ENCODE measurements around the gene DDX6. TPM values are rescaled to one million over a fixed set of nuclear protein-coding genes. Genes with fewer than 3 reads are reported as not detected.

Gene DDX6
- total RNA-seq, 1 donor from 2014 or later = 236 TPM

- no peak for FAIRE-seq
These were observed 84.5 kb downstream of the DDX6 start for GRCh38 chr11:118706546-118706825.

GRCh38 chr11:118705791-118706545 lies 85.0 kb downstream of the DDX6 start:
- no peak for FAIRE-seq
- no peak for DNase-seq (ENCODE audit: low spot score in 2 of 2)

More at GRCh38 chr11:118706546-118706825, 84.5 kb downstream of the DDX6 start:
- no peak for DNase-seq (ENCODE audit: low spot score in 2 of 2)

GRCh38 chr11:118705111-118705741 lies 85.7 kb downstream of the DDX6 start:
- DNase-seq (ENCODE audit: low spot score in 2 of 2) = no peak
- FAIRE-seq = no peak

- DNase-seq (ENCODE audit: low spot score in 2 of 2) (no peak), FAIRE-seq (no peak)
These were observed 87.3 kb downstream of the DDX6 start for GRCh38 chr11:118703563-118704106.

- FAIRE-seq = no peak
- DNase-seq (ENCODE audit: low spot score in 2 of 2) = no peak
These were observed 91.3 kb downstream of the DDX6 start for GRCh38 chr11:118699506-118700220.

Small RNAs within 50 kb of the gene (small RNA-seq; reads per million reads assigned to genes)
- gene AP004609.2 (not detected), gene RF00019 (not detected), gene RNU6-376P (not detected)

Other genes with a start within 250 kb of the DDX6 start
- 69.7 TPM for gene IFT46, start 225.2 kb downstream of the DDX6 start, total RNA-seq
- 71.3 TPM for gene ARCN1, start 218.8 kb downstream of the DDX6 start, total RNA-seq
- 53.8 TPM for gene PHLDB1, start 183.5 kb downstream of the DDX6 start, total RNA-seq
- not detected for gene TREH, start 111.5 kb downstream of the DDX6 start, total RNA-seq
- not detected for gene CXCR5, start 92.7 kb upstream of the DDX6 start, total RNA-seq
- gene BCL9L, start 134.8 kb upstream of the DDX6 start, total RNA-seq = 8.6 TPM
- gene UPK2, start 165.1 kb upstream of the DDX6 start, total RNA-seq = not detected
- gene FOXR1, start 180.6 kb upstream of the DDX6 start, total RNA-seq = not detected
- 23.6 TPM for gene CENATAC, start 207.0 kb upstream of the DDX6 start, total RNA-seq
- 1,027 TPM for gene RPS25, start 227.2 kb upstream of the DDX6 start, total RNA-seq
- gene TRAPPC4, start 227.6 kb upstream of the DDX6 start, total RNA-seq = 68.1 TPM
- gene SLC37A4, start 239.7 kb upstream of the DDX6 start, total RNA-seq = 7.7 TPM